GM18505 (cell line): ENCODE measurements around the gene ZNF280A.
"Not testable (repeated sequence)": the region's sequence is repeated elsewhere in the genome, so short reads cannot be mapped to it uniquely, and the experiment has no call there.

ENCODE experiments used
- ATAC-seq: cut with Tn5 transposase; IDR thresholded peaks from one replicate; pipeline ENCODE4 v1.9.1; 2021; ENCODE audit not compliant: unreplicated experiment
- POLR2A ChIP-seq: IDR thresholded peaks from 4 replicates; pipeline ENCODE4 v1.6.1; 2011; ENCODE audit warnings: borderline replicate concordance; ENCODE audit not compliant: insufficient read depth, insufficient read length; ENCODE audit errors: extremely low read depth

Gene ZNF280A

DNA sequence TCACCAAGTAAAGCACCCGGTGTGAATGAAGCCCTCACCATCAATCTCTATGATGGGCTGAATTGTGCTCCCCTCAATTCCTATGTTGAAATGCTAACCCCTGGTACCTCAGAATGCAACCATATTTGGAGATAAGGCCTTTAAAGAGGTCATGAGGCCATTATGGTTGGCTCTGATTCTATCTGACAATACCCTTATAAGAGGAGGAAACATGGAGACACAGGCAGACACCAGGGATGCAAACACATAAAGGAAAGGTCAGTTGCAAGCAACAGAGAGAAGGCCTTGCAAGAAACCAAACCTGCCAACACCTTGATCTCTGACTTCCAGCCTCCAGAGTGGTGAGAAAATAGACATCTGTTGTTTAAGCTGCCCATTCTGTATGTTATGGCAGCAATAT lies 13.3 kb upstream of the ZNF280A start:
- TF ChIP-seq POLR2A = no peak
- no peak for ATAC-seq

DNA sequence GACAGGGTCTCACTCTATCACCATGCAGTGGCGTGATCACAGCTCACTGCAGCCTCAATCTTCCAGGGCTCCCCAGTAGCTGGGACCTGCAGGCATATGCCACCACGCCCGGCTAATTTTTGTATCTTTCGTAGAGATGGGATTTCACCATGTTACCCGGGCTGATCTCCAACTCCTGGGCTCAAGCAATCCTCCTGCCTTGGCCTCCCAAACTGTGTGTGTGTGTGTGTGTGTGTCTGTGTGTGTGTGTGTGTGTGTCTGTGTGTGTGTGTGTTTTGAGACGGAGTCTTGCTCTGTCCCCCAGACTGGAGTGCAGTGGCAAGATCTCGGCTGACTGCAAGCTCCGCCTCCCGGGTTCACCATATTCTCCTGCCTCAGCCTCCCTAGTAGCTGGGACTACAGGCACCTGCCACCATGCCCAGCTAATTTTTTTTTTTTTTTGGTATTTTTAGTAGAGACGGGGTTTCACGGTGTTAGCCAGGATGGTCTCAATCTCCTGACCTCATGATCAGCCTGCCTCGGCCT lies 12.5 kb upstream of the ZNF280A start:
- ATAC-seq = not testable (repeated sequence)

DNA sequence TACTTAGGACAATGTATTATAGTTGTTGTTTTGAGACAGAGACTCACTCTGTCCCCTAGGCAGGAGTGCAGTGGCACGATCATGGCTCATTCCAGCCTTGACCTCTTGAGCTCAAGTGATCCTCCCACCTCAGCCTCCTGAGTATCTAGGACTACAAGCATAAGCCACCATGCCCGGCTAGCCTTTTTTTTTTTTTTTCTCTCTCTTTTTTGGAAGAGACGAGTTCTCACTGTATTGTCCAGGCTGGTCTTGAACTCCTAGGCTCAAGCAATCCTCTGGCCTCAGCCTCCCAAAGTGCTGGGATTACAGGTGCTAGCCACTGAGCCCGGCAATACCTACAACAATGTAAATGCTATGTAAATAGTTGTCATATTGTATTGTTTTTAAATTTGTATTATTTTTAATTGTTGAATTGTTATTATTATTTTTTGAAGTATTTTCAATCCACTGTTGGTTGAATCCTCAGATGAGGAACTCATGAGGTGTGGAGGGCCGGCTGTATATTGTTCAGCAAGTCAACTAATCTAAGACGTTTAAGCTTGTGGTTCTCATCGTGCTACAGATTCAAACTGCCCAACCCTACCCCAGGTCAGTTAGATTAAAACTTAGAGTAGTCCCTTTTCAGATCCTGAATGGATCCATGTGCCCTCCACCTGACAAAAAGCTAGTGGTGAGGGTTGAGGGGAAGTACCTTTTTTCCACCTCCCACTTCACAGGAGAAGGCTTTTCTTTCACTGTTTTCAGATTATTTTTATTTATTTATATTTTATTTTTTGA lies 11.9 kb upstream of the ZNF280A start:
- no peak for TF ChIP-seq POLR2A
- ATAC-seq = no peak

DNA sequence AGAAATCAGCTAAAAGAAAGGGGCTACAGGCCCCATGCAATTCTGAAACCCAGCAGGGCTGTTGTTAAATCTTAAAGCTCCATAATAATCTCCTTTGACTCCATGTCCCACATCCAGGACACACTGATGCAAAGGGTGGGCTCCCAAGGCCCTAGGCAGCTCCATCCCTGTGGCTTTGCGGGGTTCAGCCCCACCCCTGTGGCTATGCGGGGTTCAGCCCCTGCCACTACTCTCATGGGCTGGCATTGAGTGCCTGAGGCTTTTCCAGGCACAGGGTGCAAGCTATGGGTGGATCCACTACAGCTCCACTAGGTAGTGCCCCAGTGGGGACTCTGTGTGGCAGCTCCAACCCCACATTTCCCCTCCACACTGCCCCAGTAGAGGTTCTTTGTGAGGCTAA lies 8.7 kb upstream of the ZNF280A start:
- no peak for TF ChIP-seq POLR2A
- ATAC-seq = no peak

DNA sequence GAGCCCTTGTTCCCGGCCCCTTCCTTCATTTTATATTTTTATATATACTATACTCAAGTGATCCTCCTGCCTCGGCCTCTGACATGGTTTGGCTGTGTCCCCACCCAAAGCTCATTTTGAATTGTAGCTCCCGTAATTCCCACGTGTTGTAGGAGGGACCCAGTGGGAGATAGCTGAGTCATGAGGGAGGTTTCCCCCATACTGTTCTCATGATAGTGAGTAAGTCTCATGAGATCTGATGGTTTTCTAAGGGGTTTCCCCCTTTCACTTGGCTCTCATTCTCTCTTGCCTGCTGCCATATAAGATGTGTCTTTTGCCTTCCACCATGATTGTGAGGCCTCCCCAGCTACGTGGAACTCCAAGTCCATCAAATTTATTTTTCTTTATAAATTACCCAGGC lies 7.2 kb upstream of the ZNF280A start:
- ATAC-seq = no peak
- TF ChIP-seq POLR2A = no peak

DNA sequence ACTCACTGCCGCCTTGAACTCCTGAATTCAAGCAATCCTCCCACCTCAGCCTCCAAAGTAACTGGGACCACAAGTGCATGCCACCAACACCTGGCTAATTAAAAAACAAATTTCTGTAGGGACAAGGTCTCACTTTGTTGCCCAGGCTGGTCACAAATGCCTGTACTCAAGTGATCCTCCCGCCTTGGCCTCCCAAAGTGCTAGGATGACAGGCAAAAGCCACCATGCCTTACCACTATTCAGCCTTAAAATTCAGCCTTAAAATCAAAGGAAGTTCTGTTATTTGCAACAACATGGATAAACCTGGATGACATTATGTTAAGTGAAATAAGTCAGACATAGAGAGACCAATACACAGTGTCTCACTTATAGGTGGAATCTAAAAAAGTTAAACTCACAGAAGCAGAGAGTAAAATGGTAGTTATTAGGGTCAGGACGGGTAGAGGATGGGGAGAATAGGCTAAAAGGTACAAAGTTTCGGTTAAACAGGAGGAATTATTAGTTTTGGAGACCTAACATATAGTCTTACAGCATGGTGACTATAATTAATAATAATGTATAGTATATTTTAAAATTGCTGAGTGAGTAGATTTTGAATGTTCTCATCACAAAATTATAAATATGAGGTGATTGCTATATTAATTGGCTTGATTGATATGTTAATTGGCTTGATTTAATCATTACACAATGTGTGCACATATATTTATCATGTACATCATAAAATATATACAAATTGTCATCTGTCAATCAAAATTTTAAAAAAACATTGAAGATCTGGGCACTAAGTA lies 6.2 kb upstream of the ZNF280A start:
- no peak for TF ChIP-seq POLR2A
- ATAC-seq = no peak

DNA sequence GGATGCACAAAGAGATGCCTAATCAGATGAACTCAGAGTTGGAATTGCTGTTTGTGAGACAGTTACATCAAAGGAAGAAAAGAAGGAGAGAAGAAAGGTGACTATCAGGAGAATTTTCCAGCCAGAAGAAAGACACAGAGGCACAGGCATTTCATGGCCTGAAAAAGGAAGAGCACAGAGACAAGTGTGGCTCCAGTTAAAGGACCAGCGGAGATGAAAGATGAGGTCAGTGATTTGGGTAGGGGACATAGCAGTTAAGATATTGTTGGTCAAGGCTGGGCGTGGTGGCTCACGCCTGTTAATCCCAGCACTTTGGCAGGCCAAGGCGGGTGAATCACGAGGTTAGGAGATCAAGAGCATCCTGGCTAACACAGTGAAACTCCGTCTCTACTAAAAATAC lies 3.4 kb upstream of the ZNF280A start:
- ATAC-seq = no peak
- TF ChIP-seq POLR2A = no peak

DNA sequence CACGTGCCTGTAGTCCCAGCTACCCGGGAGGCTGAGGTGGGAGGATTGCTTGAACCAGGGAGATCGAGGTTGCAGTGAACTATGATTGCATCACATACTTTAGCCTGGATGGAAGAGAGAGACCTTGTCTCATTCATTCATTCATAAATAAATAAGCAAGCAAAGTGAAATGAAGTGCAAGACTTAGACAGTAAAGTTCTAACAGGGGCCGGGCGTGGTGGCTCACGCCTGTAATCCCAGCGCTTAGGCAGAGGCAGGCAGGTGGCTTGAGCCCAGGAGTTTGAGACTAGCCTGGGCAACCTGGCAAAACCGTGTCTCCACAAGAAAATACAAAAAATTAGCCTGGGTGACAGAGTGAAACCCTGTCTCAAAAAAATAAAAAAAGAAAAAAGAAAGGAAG lies 1.6 kb upstream of the ZNF280A start:
- ATAC-seq = no peak
- no peak for TF ChIP-seq POLR2A

DNA sequence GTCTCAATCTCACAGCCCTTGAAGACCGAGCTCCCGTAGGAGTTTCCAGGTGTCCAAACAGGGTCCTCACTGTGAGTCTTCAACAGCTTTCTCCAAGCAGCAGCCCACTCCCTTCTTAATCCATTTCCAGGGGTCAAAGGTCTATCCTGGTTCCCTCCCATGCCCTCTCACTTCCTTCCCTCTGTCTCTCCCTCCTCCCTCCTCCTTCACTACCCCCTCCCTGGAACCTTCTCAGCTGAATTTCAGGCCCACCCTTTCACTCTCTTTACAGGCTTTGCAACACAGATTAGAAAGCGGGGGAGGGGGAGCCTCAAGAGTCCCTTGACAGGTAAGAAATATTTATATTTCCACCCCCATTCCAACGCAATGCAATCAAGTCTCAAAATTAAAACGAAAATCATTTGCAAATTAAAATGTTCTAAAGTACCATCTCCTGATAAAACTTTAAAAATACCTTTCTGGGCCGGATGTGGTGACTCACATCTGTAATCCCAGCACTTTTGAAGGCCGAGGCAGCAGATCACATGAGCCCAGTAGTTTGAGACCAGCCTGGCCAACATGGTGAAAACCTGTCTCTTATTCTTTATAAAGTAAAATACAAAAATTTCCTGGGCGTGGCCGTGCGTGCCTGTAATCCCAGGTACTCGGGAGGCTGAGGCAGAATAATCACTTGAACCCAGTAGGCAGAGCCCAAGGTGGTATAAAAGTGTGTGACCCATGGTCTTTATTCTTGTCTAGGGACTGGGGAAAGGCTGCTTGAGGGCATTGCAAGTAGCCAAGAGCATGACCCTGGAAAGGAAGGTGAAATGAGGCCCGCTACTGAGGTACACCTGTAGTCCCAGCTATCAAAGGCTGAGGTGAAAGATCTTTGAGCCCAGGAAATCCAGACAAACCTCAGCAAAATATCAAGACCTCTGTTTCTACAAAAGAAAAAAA lies 865 bp upstream of the ZNF280A start:
- no peak for ATAC-seq

DNA sequence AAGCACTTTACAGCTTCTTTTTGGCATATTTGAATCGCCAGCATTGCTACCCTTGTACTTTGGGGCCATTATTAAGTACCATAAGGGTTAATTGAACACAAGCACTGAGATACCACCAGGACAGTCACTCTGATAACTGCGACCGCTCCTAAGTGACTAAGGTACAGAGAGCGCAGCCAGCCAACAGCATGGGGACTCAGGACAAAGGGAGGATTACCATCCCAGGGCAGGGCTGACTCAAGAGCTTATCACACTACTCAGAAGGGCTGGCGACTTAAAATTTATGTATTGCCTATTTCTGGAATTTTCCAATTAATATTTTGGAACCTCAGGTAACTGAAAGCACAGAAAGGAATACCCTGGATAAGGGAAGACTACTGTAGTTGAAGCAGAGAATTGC lies 479 bp downstream of the ZNF280A start:
- no peak for TF ChIP-seq POLR2A
- ATAC-seq = no peak

More for the DNA sequence above, 865 bp upstream of the ZNF280A start:
- TF ChIP-seq POLR2A = no peak

DNA sequence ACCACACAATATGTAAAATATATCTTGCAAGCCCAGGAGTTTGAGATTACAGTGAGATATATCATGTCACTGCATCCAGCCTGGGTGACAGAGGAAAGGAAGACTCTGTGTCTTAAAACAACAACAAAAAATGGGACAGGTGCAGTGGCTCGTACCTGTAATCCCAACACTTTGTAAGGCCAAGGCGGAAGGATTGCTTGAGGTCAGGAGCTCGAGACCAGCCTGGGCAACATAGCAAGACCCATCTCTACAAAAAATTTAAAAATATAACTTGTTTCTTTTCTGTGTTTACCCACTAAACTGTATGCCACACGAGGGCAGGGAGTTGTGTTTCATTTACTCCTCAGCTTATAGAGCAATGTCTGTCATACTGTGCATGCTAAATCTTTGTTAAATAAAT lies 3.1 kb downstream of the ZNF280A start:
- no peak for TF ChIP-seq POLR2A
- no peak for ATAC-seq

DNA sequence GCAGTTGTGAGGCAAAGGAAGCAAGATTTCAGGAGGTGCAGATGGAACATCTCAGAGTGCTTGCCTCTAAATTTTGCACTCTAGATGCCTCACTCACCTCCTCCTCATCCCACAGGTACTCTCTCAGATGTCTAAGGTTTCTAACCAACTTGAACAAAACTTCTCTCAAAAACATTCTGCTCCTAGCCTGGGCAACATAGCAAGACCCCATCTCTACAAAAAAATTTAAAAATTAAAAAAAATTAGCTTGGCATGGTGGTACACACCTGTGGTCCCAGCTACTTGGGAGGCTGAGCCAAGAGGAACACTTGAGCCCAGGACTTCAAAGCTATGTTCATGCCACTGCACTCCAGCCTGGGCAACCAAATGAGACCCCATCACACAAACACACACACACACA lies 4.2 kb downstream of the ZNF280A start:
- ATAC-seq = no peak
- TF ChIP-seq POLR2A = no peak

DNA sequence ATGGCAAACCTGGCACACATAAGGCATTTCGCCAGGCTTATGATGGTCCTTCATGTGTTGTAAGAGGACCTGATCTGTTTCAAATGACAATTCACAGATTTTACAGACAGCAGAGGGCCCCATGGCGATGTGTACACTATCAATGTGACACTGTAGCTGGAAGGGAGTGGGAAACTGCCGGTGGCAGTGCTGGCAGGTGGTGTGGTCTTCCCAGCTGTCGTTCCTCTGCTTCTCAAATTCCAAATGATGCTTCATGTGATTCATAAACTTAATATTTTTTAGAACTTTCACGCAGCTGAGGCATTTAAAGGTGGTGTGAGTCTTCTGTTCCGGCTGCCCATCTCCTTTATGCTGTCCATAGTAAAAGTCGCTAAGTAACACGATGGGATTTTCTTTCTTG lies 5.6 kb downstream of the ZNF280A start:
- not testable (repeated sequence) for ATAC-seq
